GM13977 (cell line): ENCODE data around the gene BMPR1B.

Experiments
- DNase-seq: peaks from one replicate; pipeline ENCODE4 v3.0.0; 2012; ENCODE audit warnings: low spot score
- in situ Hi-C: fragments of 300-500 bp; cut with MboI; formaldehyde crosslinking; loops from one replicate; pipeline ENCODE4 v1.12.0; 2022; ENCODE audit warnings: low sequenced_read_pairs, low pct_unique_long_range_greater_than_20kb, mixed read lengths, inconsistent platforms; ENCODE audit not compliant: unreplicated experiment
- TF ChIP-seq, protein P1 (sequence below): IDR thresholded peaks from 2 replicates; pipeline ENCODE4 v1.5.1; 2012; ENCODE audit warnings: mild to moderate bottlenecking, control low read depth; ENCODE audit not compliant: insufficient read depth; ENCODE audit errors: extremely low read depth, missing control alignments

Gene BMPR1B

DNA sequence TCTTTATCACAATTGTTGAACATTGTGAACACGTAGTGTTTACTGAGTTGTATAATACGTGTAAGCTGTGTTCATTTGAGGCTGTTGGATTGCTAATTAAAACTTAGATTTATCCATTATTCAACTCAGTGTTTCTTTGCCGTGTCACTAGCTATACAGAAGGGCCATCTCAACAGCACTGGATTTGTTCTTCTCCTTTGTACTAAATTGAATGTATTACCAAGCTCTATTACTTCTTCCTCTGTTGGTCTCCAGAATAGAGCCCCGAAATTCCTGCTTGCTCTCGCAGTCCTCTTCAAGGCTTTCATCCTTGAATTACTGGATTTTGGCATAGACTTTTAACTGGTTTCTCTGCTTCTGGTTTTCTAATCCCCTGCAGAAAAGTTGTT is 182.8 kb downstream of the BMPR1B start:
- in situ Hi-C loops: no loop called here
- DNase-seq: no peak
- TF ChIP-seq, protein P1, sequence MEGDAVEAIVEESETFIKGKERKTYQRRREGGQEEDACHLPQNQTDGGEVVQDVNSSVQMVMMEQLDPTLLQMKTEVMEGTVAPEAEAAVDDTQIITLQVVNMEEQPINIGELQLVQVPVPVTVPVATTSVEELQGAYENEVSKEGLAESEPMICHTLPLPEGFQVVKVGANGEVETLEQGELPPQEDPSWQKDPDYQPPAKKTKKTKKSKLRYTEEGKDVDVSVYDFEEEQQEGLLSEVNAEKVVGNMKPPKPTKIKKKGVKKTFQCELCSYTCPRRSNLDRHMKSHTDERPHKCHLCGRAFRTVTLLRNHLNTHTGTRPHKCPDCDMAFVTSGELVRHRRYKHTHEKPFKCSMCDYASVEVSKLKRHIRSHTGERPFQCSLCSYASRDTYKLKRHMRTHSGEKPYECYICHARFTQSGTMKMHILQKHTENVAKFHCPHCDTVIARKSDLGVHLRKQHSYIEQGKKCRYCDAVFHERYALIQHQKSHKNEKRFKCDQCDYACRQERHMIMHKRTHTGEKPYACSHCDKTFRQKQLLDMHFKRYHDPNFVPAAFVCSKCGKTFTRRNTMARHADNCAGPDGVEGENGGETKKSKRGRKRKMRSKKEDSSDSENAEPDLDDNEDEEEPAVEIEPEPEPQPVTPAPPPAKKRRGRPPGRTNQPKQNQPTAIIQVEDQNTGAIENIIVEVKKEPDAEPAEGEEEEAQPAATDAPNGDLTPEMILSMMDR: no peak

DNA sequence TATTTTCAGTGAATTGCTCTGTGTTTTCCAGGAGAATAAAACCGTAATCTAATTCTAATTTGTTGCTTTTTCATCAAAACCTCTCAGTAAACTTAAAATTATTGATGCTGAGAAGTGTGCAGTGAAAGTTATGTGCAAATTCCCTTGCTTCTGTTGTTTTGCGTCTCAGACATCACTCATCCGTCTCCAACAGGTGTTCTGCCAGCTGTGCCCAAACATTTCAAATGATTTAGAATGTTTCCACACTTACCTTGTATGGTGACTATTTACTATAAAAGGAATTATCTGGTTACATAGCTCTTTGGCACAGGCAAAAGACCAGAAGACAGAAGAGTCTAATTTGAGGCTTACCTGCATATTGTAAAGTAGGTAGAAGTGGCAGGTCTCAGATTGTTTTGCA is 184.0 kb downstream of the BMPR1B start:
- in situ Hi-C loops: no loop called here
- no peak for DNase-seq
- TF ChIP-seq, protein P1: no peak

DNA sequence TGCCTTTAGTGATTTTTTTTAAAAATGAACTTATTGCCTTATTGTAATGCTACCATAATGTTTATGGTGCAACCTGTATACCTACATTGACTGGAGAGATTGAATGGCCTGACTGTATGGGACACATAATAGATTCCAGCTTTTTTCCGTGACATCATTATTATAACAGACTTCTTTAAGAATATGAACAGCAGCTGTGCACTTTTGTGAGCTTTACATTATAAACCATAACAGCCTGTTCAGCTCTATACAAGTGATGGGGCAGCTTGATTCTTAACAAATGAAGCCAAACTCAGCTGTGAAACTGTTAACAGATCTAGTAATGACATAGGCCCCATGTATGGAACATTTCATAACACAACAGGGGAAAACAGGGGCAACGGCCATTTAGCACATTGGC is 187.0 kb downstream of the BMPR1B start:
- no peak for DNase-seq
- TF ChIP-seq, protein P1: no peak
- in situ Hi-C loops: no loop called here

DNA sequence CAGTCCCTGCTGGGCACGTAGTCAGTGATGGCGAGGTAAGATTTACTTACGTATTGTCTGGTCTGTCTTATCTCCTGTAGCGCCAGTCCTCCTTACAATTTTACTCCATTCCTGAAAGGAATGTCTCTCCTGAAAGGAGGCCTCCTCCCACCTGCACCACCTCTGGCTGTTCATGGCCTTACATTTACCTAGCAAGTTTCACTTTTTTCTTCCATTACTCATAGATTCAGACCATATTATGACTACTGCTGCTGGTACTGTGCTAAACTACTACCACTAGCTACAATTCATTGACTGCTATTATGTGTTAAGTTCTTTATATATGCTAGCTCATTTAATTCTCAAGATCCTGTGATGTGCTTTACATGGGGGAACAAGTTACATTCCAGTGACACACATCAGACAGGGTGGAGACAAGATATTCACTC is 189.9 kb downstream of the BMPR1B start:
- in situ Hi-C loops: no loop called here
- TF ChIP-seq, protein P1: no peak
- DNase-seq: no peak

DNA sequence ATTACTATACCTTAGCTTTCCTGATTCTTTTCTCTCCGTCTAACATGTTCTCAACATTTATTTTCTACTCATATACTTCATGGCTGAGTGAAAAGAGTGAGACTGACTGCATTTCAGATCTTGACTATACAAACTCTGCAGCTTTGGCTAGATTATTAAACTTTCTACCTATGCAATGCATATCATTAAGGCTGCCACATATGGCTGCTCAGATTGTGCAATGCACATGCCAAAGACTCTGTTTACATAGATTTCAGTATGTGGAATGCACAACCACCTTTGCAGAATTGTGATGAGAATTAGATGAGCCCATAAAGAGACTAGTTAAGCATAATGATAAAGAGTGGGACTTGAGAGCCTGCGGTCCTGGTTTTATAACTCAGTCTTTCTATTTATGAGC is 196.5 kb downstream of the BMPR1B start:
- TF ChIP-seq, protein P1: no peak
- in situ Hi-C loops: no loop called here
- DNase-seq: no peak

DNA sequence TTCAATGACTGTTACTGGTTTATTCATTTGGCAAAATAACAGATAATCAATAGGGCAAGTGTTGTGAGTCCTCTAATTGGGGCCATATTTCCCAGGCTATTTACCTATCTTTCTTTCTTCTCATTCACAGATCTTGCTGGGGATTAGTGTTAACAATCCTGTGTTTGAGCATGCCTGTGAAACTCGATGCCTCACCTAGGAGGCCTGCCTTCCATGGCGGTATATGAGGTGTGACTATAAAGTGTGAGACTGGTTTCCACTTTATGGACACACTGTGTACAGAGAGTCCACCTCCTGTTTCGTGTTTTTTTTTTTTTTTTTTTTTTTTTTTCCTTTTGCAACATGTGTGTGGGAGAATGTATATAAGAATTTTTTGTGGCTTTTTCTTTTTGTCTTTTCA is 199.3 kb downstream of the BMPR1B start:
- no peak for DNase-seq

More for the DNA sequence above, 199.3 kb downstream of the BMPR1B start:
- TF ChIP-seq, protein P1: no peak
- in situ Hi-C loops: no loop called here
